DOHH2 (cell line): ENCODE results near the gene OR2M2.

Source experiments
- H3F3A ChIP-seq: fragments of 200-600 bp; sonication (generic), shearing (Covaris generic); 2 replicates; pipeline ENCODE4 v1.6.0; 2016; ENCODE audit warnings: antibody characterized with exemption, mild to moderate bottlenecking; ENCODE audit not compliant: control insufficient read depth, insufficient read depth
- H3K27ac ChIP-seq: fragments of 200-600 bp; sonication (generic); 2 replicates; pipeline ENCODE4 v1.5.1; 2014; ENCODE audit warnings: low read depth, mild to moderate bottlenecking, low read length, moderate library complexity
- H3K27me3 ChIP-seq: fragments of 200-600 bp; sonication (generic); 2 replicates; pipeline ENCODE4 v1.6.1; 2014; ENCODE audit warnings: mild to moderate bottlenecking, low read length, mixed read lengths; ENCODE audit not compliant: control insufficient read depth
- H3K36me3 ChIP-seq: fragments of 200-600 bp; sonication (generic); 2 replicates; pipeline ENCODE4 v1.6.1; 2014; ENCODE audit warnings: mild to moderate bottlenecking, low read length, moderate library complexity, mixed read lengths; ENCODE audit not compliant: control insufficient read depth
- H3K4me1 ChIP-seq: fragments of 200-600 bp; sonication (generic); 2 replicates; pipeline ENCODE4 v1.6.1; 2014; ENCODE audit warnings: mild to moderate bottlenecking, low read length, mixed read lengths; ENCODE audit not compliant: control insufficient read depth
- H3K4me2 ChIP-seq: fragments of 200-600 bp; sonication (generic); 2 replicates; pipeline ENCODE4 v1.6.0; 2014; ENCODE audit warnings: mild to moderate bottlenecking, low read length, moderate library complexity
- H3K4me3 ChIP-seq: fragments of 200-600 bp; sonication (generic); 2 replicates; pipeline ENCODE4 v1.5.1; 2014; ENCODE audit warnings: mild to moderate bottlenecking, low read length, mixed read lengths
- H3K79me2 ChIP-seq: fragments of 200-600 bp; sonication (generic); 2 replicates; pipeline ENCODE4 v1.6.1; 2014; ENCODE audit warnings: mild to moderate bottlenecking, low read length, mixed read lengths; ENCODE audit not compliant: control insufficient read depth
- H3K9me2 ChIP-seq: fragments of 200-600 bp; sonication (generic); replicated peaks from 2 replicates; pipeline ENCODE4 v1.6.1; 2014; ENCODE audit warnings: mild to moderate bottlenecking, low read length, mixed read lengths; ENCODE audit not compliant: control insufficient read depth
- H3K9me3 ChIP-seq: fragments of 200-600 bp; sonication (generic); 2 replicates; pipeline ENCODE4 v1.6.1; 2014; ENCODE audit warnings: antibody characterized with exemption, low read length, mixed read lengths; ENCODE audit not compliant: control insufficient read depth, insufficient read depth
- H4K20me1 ChIP-seq: fragments of 200-600 bp; sonication (generic); 2 replicates; pipeline ENCODE4 v1.6.0; 2014; ENCODE audit warnings: low read depth, mild to moderate bottlenecking, antibody characterized with exemption, low read length, moderate library complexity; ENCODE audit not compliant: control insufficient read depth, insufficient read depth
- EZH2phosphoT487 ChIP-seq: fragments of 200-600 bp; sonication (generic); IDR thresholded peaks from 2 replicates; pipeline ENCODE4 v1.6.1; 2017; ENCODE audit warnings: borderline replicate concordance, mild to moderate bottlenecking, antibody characterized with exemption, low read length, moderate library complexity, mixed read lengths
- TF ChIP-seq, protein P1 (sequence below): fragments of 200-600 bp; sonication (generic); IDR thresholded peaks from one replicate; pipeline ENCODE4 v1.5.1; 2014; ENCODE audit warnings: antibody characterized with exemption, mild to moderate bottlenecking, low read depth, low read length; ENCODE audit not compliant: poor library complexity, severe bottlenecking

Gene OR2M2, protein sequence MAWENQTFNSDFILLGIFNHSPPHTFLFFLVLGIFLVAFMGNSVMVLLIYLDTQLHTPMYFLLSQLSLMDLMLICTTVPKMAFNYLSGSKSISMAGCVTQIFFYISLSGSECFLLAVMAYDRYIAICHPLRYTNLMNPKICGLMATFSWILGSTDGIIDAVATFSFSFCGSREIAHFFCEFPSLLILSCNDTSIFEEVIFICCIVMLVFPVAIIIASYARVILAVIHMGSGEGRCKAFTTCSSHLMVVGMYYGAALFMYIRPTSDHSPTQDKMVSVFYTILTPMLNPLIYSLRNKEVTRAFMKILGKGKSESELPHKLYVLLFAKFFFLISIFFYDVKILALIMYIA

DNA sequence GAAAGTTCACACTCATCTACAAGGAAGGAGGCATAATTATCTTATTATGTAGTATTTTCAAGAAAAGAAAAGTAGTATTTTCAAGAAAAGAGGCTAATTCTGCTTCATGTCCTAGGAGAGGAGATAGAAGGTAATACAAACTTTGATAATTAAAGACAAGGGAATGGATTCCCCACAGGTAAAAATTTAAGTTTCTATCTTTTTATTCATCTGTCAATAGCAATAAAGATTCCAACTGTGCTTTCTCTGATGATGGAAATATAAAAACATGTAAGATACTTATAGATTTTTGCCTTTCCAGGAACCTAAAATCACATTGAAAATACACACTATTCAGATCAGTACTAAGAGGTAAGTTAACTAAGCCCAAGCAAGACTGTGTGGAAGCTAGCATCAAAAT is at the start of gene OR2M2:
Gene OR2M2 (plus strand): TSS at position 301 of the 400 bp plus-strand sequence. CDS start 5,165 bp downstream, outside the sequence.
- Histone ChIP-seq H3F3A (no peaks in the 10 kb centered on the region), H3K27me3 (no peaks in the 10 kb centered on the region), H3K4me1 (no peaks in the 10 kb centered on the region), H3K27ac (no peak within 1 kb of the TSS), H3K9me3 (no peaks in the 10 kb centered on the region), H4K20me1 (no peaks in the 10 kb centered on the region), H3K4me3 (no peak within 1 kb of the TSS), H3K4me2 (no peak within 1 kb of the TSS), H3K36me3 (no peaks in the 10 kb centered on the region), H3K9me2 (no peaks in the 10 kb centered on the region), H3K79me2 (no peaks in the 10 kb centered on the region)
- TF ChIP-seq, protein P1, sequence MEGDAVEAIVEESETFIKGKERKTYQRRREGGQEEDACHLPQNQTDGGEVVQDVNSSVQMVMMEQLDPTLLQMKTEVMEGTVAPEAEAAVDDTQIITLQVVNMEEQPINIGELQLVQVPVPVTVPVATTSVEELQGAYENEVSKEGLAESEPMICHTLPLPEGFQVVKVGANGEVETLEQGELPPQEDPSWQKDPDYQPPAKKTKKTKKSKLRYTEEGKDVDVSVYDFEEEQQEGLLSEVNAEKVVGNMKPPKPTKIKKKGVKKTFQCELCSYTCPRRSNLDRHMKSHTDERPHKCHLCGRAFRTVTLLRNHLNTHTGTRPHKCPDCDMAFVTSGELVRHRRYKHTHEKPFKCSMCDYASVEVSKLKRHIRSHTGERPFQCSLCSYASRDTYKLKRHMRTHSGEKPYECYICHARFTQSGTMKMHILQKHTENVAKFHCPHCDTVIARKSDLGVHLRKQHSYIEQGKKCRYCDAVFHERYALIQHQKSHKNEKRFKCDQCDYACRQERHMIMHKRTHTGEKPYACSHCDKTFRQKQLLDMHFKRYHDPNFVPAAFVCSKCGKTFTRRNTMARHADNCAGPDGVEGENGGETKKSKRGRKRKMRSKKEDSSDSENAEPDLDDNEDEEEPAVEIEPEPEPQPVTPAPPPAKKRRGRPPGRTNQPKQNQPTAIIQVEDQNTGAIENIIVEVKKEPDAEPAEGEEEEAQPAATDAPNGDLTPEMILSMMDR, result no peak
- TF ChIP-seq EZH2phosphoT487, result no peak

- Histone ChIP-seq H3K9me2 (no peaks in the 10 kb centered on the region; the same call in 1 of the 2 replicates), H3K4me1 (no peaks in the 10 kb centered on the region), H3K4me3 (no peak overlapping the region), H3K36me3 (no peaks in the 10 kb centered on the region), H3K27me3 (no peaks in the 10 kb centered on the region), H3K79me2 (no peaks in the 10 kb centered on the region), H3F3A (no peaks in the 10 kb centered on the region), H3K9me3 (peaks cover 4% of the 10 kb centered on the region; the same call in 1 of the 2 replicates), H3K4me2 (no peak overlapping the region), H4K20me1 (no peaks in the 10 kb centered on the region), H3K27ac (no peak overlapping the region)
- no peak for TF ChIP-seq EZH2phosphoT487
- TF ChIP-seq, protein P1, result no peak
Observed at GRCh38 chr1:248127653-248128052, 47.0 kb upstream of the OR2M2 start.

- H3K79me2 ChIP-seq, result no peaks in the 10 kb centered on the region
- no peaks in the 10 kb centered on the region for H3F3A ChIP-seq
- H3K36me3 ChIP-seq, result no peaks in the 10 kb centered on the region
- H3K4me1 ChIP-seq, result no peaks in the 10 kb centered on the region
- no peak overlapping the region for H3K4me3 ChIP-seq
- TF ChIP-seq EZH2phosphoT487, result no peak
- TF ChIP-seq, protein P1, result no peak
- H4K20me1 ChIP-seq, result no peaks in the 10 kb centered on the region
- no peak overlapping the region for H3K27ac ChIP-seq
- no peaks in the 10 kb centered on the region for H3K27me3 ChIP-seq
- no peak overlapping the region for H3K4me2 ChIP-seq
- H3K9me3 ChIP-seq, result no peaks in the 10 kb centered on the region
- no peaks in the 10 kb centered on the region for H3K9me2 ChIP-seq
Observed at GRCh38 chr1:248136811-248137210, 37.8 kb upstream of the OR2M2 start.
